H1 (cell line): ENCODE data around the gene KBTBD12. TPM values are rescaled to one million over a fixed set of nuclear protein-coding genes. Genes with fewer than 3 reads are reported as not detected.

Experiments
- CTCF ChIA-PET: fragments of 300-600 bp; sonication (Branson Sonifier 250); formaldehyde crosslinking; loops from one replicate; lab custom pipeline; 2021; ENCODE audit not compliant: partially characterized antibody; lab: Charles Lee
- POLR2A ChIA-PET: fragments of 300-600 bp; sonication (Branson Sonifier 250); formaldehyde crosslinking; loops from one replicate; lab custom pipeline; 2021; ENCODE audit warnings: inconsistent platforms; ENCODE audit not compliant: partially characterized antibody; lab: Charles Lee
- DNase-seq, 2 experiments: peaks; one replicate each; pipeline versions ENCODE4 v3.0.0 to v3.0.0-alpha.2; 2010 to 2022; ENCODE audit warnings: low spot score in 2 of 2, low read depth in 1 of 2, mixed read lengths in 1 of 2
- FAIRE-seq: peaks from 2 replicates; lab custom pipeline; 2011; peaks lifted over from hg19 to GRCh38; lab: Jason Lieb, UNC
- H2AFZ ChIP-seq: 2 replicates; pipeline ENCODE4 v1.8.1; 2012; ENCODE audit warnings: low read length, inconsistent platforms
- H2AK5ac ChIP-seq: 2 replicates; pipeline ENCODE4 v1.6.1; 2013; ENCODE audit warnings: low read depth, low read length
- H2BK120ac ChIP-seq: replicated peaks from 2 replicates; pipeline ENCODE3; 2013; ENCODE audit warnings: low read depth, low read length, inconsistent platforms
- H2BK12ac ChIP-seq: 2 replicates; pipeline ENCODE4 v1.6.1; 2013; ENCODE audit warnings: low read depth, low read length
- H2BK15ac ChIP-seq: 2 replicates; pipeline ENCODE4 v1.6.1; 2013; ENCODE audit warnings: low read length
- H2BK20ac ChIP-seq: 2 replicates; pipeline ENCODE4 v1.6.1; 2013; ENCODE audit warnings: low read length
- H2BK5ac ChIP-seq: 2 replicates; pipeline ENCODE4 v1.6.1; 2013; ENCODE audit warnings: low read depth, low read length
- H3K14ac ChIP-seq: 2 replicates; pipeline ENCODE4 v1.6.1; 2013; ENCODE audit warnings: inconsistent platforms; ENCODE audit not compliant: insufficient read length
- H3K18ac ChIP-seq: 2 replicates; pipeline ENCODE4 v1.6.1; 2013; ENCODE audit warnings: low read length; ENCODE audit errors: extremely low read depth
- H3K23ac ChIP-seq: 2 replicates; pipeline ENCODE4 v1.6.1; 2013; ENCODE audit warnings: inconsistent platforms; ENCODE audit not compliant: insufficient read length
- H3K23me2 ChIP-seq: 2 replicates; pipeline ENCODE4 v1.6.1; 2013; ENCODE audit warnings: low read depth, low read length
- H3K27ac ChIP-seq: 2 replicates; pipeline ENCODE4 v1.6.1; 2011; ENCODE audit warnings: low read depth, low read length, inconsistent platforms
- H3K27me3 ChIP-seq, 4 experiments: replicated peaks in 1 of 4; 1 replicate in 1 of 4; 2 replicates in 3 of 4; pipeline versions ENCODE4 v1.6.1 to v1.8.1; 2011 to 2013; ENCODE audit warnings: low read length in 3 of 4, mild to moderate bottlenecking in 3 of 4, inconsistent platforms in 2 of 4, mixed read lengths in 2 of 4, moderate library complexity in 1 of 4; ENCODE audit not compliant: control insufficient read depth in 3 of 4, insufficient read depth in 3 of 4; ENCODE audit errors: extremely low read depth in 1 of 4
- H3K36me3 ChIP-seq, 4 experiments: 2 replicates each; pipeline versions ENCODE4 v1.6.1 to v1.8.1; 2011 to 2013; ENCODE audit warnings: mild to moderate bottlenecking in 4 of 4, low read length in 3 of 4, moderate library complexity in 2 of 4, control low read depth in 1 of 4, inconsistent platforms in 1 of 4; ENCODE audit not compliant: insufficient read depth in 4 of 4, control insufficient read depth in 2 of 4
- H3K4ac ChIP-seq: replicated peaks from 2 replicates; pipeline ENCODE3; 2013; ENCODE audit warnings: low read length, low read depth, mixed read lengths, inconsistent platforms; ENCODE audit not compliant: insufficient read length
- H3K4me1 ChIP-seq, 4 experiments: replicated peaks in 1 of 4; 1 replicate in 1 of 4; 2 replicates in 3 of 4; pipeline versions ENCODE4 v1.6.1 to v1.8.1; 2011 to 2013; ENCODE audit warnings: low read length in 3 of 4, inconsistent platforms in 2 of 4, mixed read lengths in 1 of 4; ENCODE audit not compliant: insufficient read depth in 4 of 4, control insufficient read depth in 3 of 4
- H3K4me2 ChIP-seq, 2 experiments: 2 replicates each; pipeline versions ENCODE4 v1.6.1 to v1.8.1; 2011 to 2013; ENCODE audit warnings: low read depth in 2 of 2, low read length in 2 of 2, control low read depth in 1 of 2, inconsistent platforms in 1 of 2, mild to moderate bottlenecking in 1 of 2; ENCODE audit not compliant: insufficient read depth in 1 of 2
- H3K4me3 ChIP-seq, 4 experiments: fragments of 200-600, 300-600 bp in 1 of 4; sonication (generic), shearing (Covaris generic), sonication (Bioruptor Twin) in 1 of 4; 2 replicates each; pipeline versions ENCODE4 v1.5.1 to v1.8.1; 2011 to 2016; ENCODE audit warnings: low read length in 4 of 4, low read depth in 3 of 4, control low read depth in 2 of 4, inconsistent platforms in 2 of 4, mild to moderate bottlenecking in 2 of 4, mixed read lengths in 1 of 4, moderate library complexity in 1 of 4; ENCODE audit not compliant: insufficient read depth in 2 of 4; ENCODE audit errors: extremely low read depth in 1 of 4
- H3K56ac ChIP-seq: replicated peaks from 2 replicates; pipeline ENCODE3; 2013; ENCODE audit warnings: low read depth, mild to moderate bottlenecking, mixed read lengths, low read length, inconsistent platforms; ENCODE audit not compliant: insufficient read length
- H3K79me1 ChIP-seq: 2 replicates; pipeline ENCODE4 v1.6.1; 2013; ENCODE audit warnings: low read depth, low read length, control low read depth
- H3K79me2 ChIP-seq, 2 experiments: 2 replicates each; pipeline versions ENCODE4 v1.6.1 to v1.8.1; 2012 to 2013; ENCODE audit warnings: low read length in 2 of 2, mild to moderate bottlenecking in 2 of 2, inconsistent platforms in 1 of 2; ENCODE audit not compliant: insufficient read depth in 2 of 2, control insufficient read depth in 1 of 2
- H3K9ac ChIP-seq, 4 experiments: replicated peaks in 1 of 4; 1 replicate in 1 of 4; 2 replicates in 3 of 4; pipeline versions ENCODE4 v1.6.1 to v1.8.1; 2011 to 2013; ENCODE audit warnings: low read depth in 3 of 4, low read length in 3 of 4, control low read depth in 2 of 4, mild to moderate bottlenecking in 2 of 4, moderate library complexity in 2 of 4, inconsistent platforms in 1 of 4; ENCODE audit errors: extremely low read depth in 1 of 4
- H3K9me3 ChIP-seq, 2 experiments: 2 replicates each; pipeline versions ENCODE4 v1.6.1 to v1.8.1; 2012 to 2013; ENCODE audit warnings: mild to moderate bottlenecking in 2 of 2, moderate library complexity in 2 of 2, control low read depth in 1 of 2, inconsistent platforms in 1 of 2, low read depth in 1 of 2, low read length in 1 of 2, mixed read lengths in 1 of 2; ENCODE audit not compliant: insufficient read depth in 2 of 2
- H4K20me1 ChIP-seq, 2 experiments: replicated peaks in 1 of 2; 2 replicates each; pipeline versions ENCODE3 to v1.8.1; 2011 to 2013; ENCODE audit warnings: inconsistent platforms in 2 of 2, low read length in 2 of 2, mild to moderate bottlenecking in 1 of 2; ENCODE audit not compliant: insufficient read depth in 2 of 2, control insufficient read depth in 1 of 2
- H4K5ac ChIP-seq: 2 replicates; pipeline ENCODE4 v1.6.1; 2013; ENCODE audit warnings: low read length, low read depth, mixed read lengths, inconsistent platforms; ENCODE audit not compliant: insufficient read length
- H4K8ac ChIP-seq: 2 replicates; pipeline ENCODE4 v1.8.0; 2013; ENCODE audit warnings: mild to moderate bottlenecking, moderate library complexity, low read length, inconsistent platforms; ENCODE audit not compliant: insufficient read depth; ENCODE audit errors: extremely low read depth
- H4K91ac ChIP-seq: replicated peaks from 2 replicates; pipeline ENCODE3; 2013; ENCODE audit warnings: low read length, mixed read lengths, inconsistent platforms; ENCODE audit not compliant: insufficient read length
- E2F6 ChIP-seq: IDR thresholded peaks from 2 replicates; pipeline ENCODE4 v1.6.1; 2012; ENCODE audit warnings: inconsistent platforms
- EGR1 ChIP-seq: IDR thresholded peaks from 2 replicates; pipeline ENCODE4 v1.6.1; 2011; ENCODE audit warnings: low read depth, low read length, borderline replicate concordance
- GABPA ChIP-seq: IDR thresholded peaks from 2 replicates; pipeline ENCODE4 v1.6.1; 2011; ENCODE audit warnings: mild to moderate bottlenecking, low read length, moderate library complexity, borderline replicate concordance; ENCODE audit not compliant: insufficient read depth
- HDAC2 ChIP-seq, 2 experiments: fragments of 300-600 bp in 1 of 2; sonication (generic) in 1 of 2; IDR thresholded peaks; 2 replicates each; pipeline ENCODE4 v1.6.1; 2011 to 2012; ENCODE audit warnings: low read depth in 2 of 2, low read length in 2 of 2, mild to moderate bottlenecking in 2 of 2, moderate library complexity in 2 of 2, borderline replicate concordance in 1 of 2, inconsistent platforms in 1 of 2
- NRF1 ChIP-seq: IDR thresholded peaks from 2 replicates; pipeline ENCODE4 v1.6.1; 2011; ENCODE audit warnings: mild to moderate bottlenecking, low read depth, low read length, improper control_type of control experiment
- POLR2AphosphoS5 ChIP-seq: IDR thresholded peaks from 2 replicates; pipeline ENCODE4 v1.6.1; 2011; ENCODE audit warnings: low read depth, low read length
- POU5F1 ChIP-seq: IDR thresholded peaks from 2 replicates; pipeline ENCODE4 v1.6.1; 2011; ENCODE audit warnings: low read depth, mild to moderate bottlenecking, low read length, moderate library complexity
- RBBP5 ChIP-seq: IDR thresholded peaks from 2 replicates; pipeline ENCODE4 v1.7.1; 2012; ENCODE audit warnings: low read depth, mild to moderate bottlenecking, inconsistent platforms, low read length, moderate library complexity, borderline replicate concordance
- RNF2 ChIP-seq: fragments of 200-900, 300-1000 bp; sonication (generic); IDR thresholded peaks from 2 replicates; pipeline ENCODE4 v1.7.1; 2016; ENCODE audit warnings: borderline replicate concordance, low read depth, mild to moderate bottlenecking, antibody characterized with exemption, low read length; ENCODE audit not compliant: poor library complexity, severe bottlenecking; ENCODE audit errors: missing control alignments
- SIRT6 ChIP-seq: IDR thresholded peaks from one replicate; pipeline ENCODE4 v1.7.1; 2012; ENCODE audit warnings: low read length, inconsistent platforms
- SP1 ChIP-seq: IDR thresholded peaks from 2 replicates; pipeline ENCODE4 v1.6.1; 2011; ENCODE audit warnings: low read depth, low read length
- SP2 ChIP-seq: IDR thresholded peaks from 2 replicates; pipeline ENCODE4 v1.6.1; 2012; ENCODE audit warnings: mild to moderate bottlenecking, low read length, inconsistent platforms
- TEAD4 ChIP-seq: IDR thresholded peaks from 2 replicates; pipeline ENCODE4 v1.6.1; 2012; ENCODE audit warnings: low read depth, low read length, inconsistent platforms, mixed read lengths
- WGBS, 2 experiments: shearing (Covaris generic) in 1 of 2; methylation state at CpG; one replicate each; pipeline versions ENCODE4 v1.1.6 to v1.1.7; 2013 to 2015; ENCODE audit warnings: low lambda C conversion rate in 2 of 2, mixed read lengths in 2 of 2, inconsistent platforms in 1 of 2, low coverage in 1 of 2, missing lambda C conversion rate in 1 of 2; ENCODE audit not compliant: insufficient replicate concordance in 2 of 2, insufficient coverage in 1 of 2, insufficient read length in 1 of 2; ENCODE audit errors: extremely low coverage in 1 of 2, missing lambda C conversion rate in 1 of 2; 5-methylcytosine and 5-hydroxymethylcytosine counted together
- polyA plus RNA-seq, 7 experiments: library from polyadenylated mRNA; depleted of rRNA in 3 of 7; stranded (reverse) in 5 of 7; unstranded in 2 of 7; fragments of >200 nt in 5 of 7; fragments of 200-250 nt in 2 of 7; gene quantifications; 1 replicate in 5 of 7; 2 replicates in 1 of 7; 4 replicates in 1 of 7; pipeline versions ENCODE4 v1.2.1 to v1.2.3, GENCODE V29; 2011 to 2013; ENCODE audit warnings: missing spikeins in 2 of 7, mixed read lengths in 2 of 7
- total RNA-seq: library from RNA; stranded (reverse); fragmentation: NEBNext Ultra II Directional; extraction: Animal tissue kit (Norgen Biotek cat#: 25700); gene quantifications from 2 replicates; pipeline ENCODE4 v1.2.1, GENCODE V29; 2021

The KBTBD12 gene
- total and polyA plus RNA-seq, 2 of the 8 experiments (the other 6 are each of a cell fraction or from before 2014, with no cell fraction given), result 0.33 to 0.63 TPM

GRCh38 chr3:127911421-127911931 lies 3.6 kb upstream of the KBTBD12 start:
- Histone ChIP-seq H3K56ac (no peak overlapping the region), H3K18ac (no peak overlapping the region), H3K79me2 (no peaks in the 10 kb centered on the region), H3K4ac (no peak overlapping the region), H3K4me1 (no peaks in the 10 kb centered on the region), H3K23ac (no peak overlapping the region), H2AK5ac (no peak overlapping the region), H3K27me3 (peaks cover 11 to 29% (median 20%) of the 10 kb centered on the region in 4 experiments; a peak in 6 of 7 replicates), H3K9me3 (peaks cover 5 to 9% of the 10 kb centered on the region in 2 experiments; a peak in 3 of 4 replicates), H3K36me3 (no peaks in the 10 kb centered on the region), H4K5ac (no peak overlapping the region), H2BK15ac (no peak overlapping the region), H3K9ac (no peak overlapping the region), H3K27ac (no peak overlapping the region), H3K79me1 (no peaks in the 10 kb centered on the region), H2AFZ (no peak overlapping the region), H4K20me1 (no peaks in the 10 kb centered on the region), H4K91ac (no peak overlapping the region), H3K4me3 (no peak overlapping the region), H2BK12ac (no peak overlapping the region), H2BK20ac (no peak overlapping the region), H4K8ac (no peak overlapping the region), H2BK5ac (no peak overlapping the region), H3K4me2 (no peak overlapping the region), H2BK120ac (no peak overlapping the region), H3K23me2 (peaks cover 6% of the 10 kb centered on the region; the same call in 1 of the 2 replicates), H3K14ac (no peak overlapping the region)
- DNase-seq, result no peak
- POLR2A ChIA-PET, result no interaction called here
- WGBS, 2 experiments, result 80% methylated on average over 8 of the region's 8 CpGs; no CpG with 5 or more reads in 1 of the 2 experiments
- no peak for FAIRE-seq
- CTCF ChIA-PET, result interaction anchor here (0.9 kb wide), 1 partner anchor 228 kb away, joined by 3 read pairs; no protein-coding TSS in a partner anchor
- TF ChIP-seq GABPA (no peak), TEAD4 (no peak), NRF1 (no peak), SIRT6 (no peak), SP2 (no peak), POLR2AphosphoS5 (no peak), EGR1 (no peak), E2F6 (no peak), SP1 (no peak), HDAC2 (IDR thresholded peaks at IDR 0.05; ENCODE audit: borderline replicate concordance in 1 of 2, low read depth in 2 of 2, low read length in 2 of 2) (no peak), POU5F1 (no peak), RNF2 (no peak), RBBP5 (no peak)
